GM18870 (cell line): ENCODE measurements around the gene TGFB2.

ENCODE experiments used
- ATAC-seq: cut with Tn5 transposase; IDR thresholded peaks from one replicate; pipeline ENCODE4 v1.9.1; 2021; ENCODE audit warnings: moderate library complexity; ENCODE audit not compliant: unreplicated experiment

TGFB2 gene

DNA sequence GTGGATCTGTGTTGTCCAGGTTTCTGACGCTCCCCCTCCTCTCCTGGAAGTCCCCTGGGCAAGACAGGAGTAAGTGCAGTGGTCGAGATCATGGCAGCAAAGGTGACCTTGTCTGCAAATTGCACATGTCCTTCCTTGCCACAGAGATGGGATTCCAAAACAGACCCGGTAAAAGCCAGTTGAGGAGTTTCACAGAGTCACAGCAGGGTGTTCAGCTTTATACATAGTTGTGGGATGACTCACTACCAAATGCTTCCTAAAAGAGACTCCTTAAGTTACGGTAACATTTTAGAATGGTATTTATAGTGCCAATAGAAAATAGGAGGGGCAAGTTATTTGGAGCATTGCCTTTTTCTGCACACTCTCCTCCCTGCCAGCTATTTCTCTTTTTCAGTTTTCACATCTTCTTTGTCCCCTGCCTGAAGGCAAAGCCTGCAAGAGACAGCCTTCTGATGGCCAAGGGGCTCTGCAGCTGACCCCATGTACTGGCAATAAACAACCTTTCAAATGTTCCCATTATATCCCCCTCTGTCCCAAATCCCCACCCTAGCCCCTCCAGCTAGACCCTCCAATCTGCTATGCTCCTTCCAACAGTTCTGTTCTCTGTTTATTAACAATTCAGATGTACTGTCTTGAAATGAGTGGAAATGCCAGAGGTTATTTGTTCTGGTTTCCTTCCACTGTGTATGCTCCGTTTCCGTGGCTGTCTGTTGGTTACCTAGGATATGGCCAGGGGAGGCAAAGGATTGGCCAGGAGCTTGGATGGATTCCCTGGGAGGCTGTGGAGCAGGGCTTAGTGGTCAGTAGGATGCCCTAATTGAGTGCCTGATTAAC is 115.0 kb downstream of the TGFB2 start:
- peak; percentile 67 for ATAC-seq

DNA sequence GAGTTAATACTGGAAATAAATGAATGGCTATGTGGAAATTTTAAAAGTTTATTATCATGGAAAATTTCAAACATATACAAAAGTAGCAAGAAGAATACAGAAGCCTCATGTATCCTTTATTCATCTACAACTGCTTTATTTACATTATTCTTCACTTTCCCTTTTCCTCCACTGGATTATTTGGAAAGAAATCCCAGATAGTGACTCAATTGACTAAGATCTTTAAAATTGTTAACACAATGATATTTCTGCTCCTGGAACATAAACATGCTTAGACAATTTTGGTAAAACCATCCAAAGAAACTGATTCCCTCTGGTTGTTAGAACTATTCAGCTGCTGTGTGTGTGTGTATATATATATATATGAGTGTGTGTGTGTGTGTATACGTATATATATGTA is 116.2 kb downstream of the TGFB2 start:
- no peak for ATAC-seq

DNA sequence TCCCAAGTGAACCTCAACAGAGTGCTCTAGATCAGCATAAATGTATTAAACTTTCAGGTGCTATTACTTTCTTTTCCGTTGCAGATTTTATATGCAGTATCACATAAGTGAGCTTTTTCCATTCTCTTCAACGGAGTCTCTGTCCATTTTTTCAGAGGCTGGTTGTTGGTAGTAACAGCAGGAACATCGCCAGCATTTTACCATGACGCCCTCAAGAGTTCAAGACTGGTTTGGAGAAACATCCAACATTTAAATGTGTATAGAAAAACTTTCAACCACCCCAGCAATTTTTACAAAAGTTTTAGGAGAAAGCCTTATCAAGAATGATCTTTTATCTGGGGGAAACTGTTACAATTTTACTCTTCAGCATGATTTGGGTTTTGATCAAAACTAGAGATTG is 117.0 kb downstream of the TGFB2 start:
- ATAC-seq = no peak

DNA sequence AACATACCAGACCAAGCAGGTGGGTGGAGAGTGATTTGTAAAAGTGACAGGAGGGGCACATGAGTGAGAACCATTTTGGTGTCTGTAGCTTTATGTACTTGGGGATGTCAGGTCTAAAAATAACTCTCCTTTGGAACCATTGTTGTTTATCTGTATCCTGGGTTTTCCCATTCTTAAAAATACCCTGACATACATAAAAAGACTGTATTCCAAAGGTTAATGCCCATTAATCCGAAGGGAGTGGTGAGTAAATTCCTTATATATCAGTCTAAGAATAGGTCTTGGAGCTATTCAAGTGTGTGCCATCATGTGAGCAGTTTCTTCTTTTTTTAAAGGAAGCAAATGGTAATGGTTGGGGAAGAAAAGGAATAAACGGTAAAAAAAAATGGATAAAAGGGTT is 117.5 kb downstream of the TGFB2 start:
- ATAC-seq = no peak

DNA sequence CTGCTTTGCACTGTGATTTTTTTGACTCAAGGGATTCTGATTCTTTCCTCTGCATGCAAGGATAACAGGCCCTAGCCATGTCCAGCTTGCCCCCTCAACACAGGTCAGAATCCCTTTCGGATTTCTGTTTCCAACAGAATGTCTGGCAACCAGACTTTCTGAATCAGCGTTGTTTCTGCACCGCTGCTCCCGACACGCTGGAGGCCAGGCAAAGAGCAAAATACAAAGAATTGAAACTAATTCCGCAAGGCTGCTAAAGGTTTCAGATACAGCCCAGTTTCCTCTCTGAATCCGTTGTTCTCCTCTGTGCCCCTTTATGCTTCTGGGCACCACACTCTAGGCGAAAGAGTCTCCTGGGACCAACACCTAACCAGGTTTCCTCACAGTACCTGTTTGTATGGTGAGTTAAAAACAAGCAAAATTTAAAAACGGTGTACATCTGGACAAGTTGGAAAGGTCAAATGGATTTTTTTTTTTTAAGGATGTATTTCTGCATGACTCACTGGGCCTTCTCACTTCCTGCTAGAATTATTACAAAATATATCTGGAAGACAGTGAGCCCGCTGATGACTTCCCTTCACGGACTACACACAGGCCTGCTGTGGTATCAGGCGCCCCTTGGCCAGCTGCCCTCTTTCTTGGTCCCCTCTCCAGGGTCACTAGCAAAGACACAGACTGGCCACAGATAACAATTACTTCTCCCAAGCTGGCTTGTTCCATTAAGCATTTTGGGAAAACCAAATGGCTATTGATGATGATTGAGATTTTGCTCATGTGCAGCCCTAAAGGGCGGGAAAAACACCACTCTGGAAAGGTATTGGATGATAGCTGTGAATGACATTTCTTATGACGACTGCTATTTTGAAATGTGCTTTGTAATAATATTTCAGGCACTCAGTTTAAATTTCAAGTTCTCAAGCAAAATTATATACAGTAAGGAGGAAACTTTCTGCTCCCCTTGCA is 118.3 kb downstream of the TGFB2 start:
- ATAC-seq = no peak

DNA sequence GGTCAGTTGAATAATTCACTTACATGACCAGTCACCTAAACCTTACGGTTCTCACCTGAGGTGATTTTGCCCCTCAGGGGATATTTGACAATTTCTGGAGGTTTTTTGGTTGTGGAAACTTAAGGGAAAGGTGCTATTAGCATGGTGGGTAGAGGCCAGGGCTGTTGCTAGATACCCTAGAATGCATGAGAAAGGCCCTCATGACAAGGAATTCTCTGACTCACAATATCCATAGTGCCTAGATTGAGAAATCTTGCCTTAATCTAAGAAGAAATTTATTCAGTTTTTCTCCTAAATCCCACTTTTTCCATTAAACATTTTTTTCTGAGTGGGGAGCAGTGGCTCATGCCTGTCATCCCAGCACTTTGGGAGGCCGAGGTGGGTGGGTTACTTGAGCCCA is 119.7 kb downstream of the TGFB2 start:
- no peak for ATAC-seq

DNA sequence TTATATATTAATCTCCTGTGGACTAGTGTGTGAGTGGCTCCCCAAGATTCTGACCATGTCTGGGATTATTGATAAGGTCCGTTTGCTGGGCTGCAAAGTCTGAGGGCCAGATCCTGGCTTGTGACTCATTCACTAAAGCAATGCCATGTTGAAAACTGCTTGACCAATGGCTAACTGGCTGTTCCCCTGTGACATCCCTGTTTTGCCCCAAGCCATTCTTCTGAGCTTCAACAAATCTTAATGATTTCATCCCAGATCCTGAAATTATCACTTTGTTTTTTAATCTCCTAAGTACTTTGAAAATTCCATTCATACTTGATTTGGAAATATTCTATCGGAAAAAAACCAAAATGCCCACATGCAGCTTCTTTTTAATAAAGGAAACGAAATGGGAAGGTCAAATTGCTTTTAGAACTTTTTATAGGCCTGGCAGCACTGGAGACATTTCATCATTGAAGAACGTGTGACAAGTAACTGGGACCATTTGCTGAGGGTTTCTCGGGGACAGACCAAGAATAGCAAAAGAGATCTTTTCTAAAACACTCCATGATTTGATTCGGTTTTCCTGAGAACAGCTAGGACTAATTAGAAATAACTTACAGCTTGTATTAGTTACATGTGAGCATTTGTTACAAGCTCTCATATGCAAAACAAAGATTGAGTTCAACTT is 121.3 kb downstream of the TGFB2 start:
- no peak for ATAC-seq

DNA sequence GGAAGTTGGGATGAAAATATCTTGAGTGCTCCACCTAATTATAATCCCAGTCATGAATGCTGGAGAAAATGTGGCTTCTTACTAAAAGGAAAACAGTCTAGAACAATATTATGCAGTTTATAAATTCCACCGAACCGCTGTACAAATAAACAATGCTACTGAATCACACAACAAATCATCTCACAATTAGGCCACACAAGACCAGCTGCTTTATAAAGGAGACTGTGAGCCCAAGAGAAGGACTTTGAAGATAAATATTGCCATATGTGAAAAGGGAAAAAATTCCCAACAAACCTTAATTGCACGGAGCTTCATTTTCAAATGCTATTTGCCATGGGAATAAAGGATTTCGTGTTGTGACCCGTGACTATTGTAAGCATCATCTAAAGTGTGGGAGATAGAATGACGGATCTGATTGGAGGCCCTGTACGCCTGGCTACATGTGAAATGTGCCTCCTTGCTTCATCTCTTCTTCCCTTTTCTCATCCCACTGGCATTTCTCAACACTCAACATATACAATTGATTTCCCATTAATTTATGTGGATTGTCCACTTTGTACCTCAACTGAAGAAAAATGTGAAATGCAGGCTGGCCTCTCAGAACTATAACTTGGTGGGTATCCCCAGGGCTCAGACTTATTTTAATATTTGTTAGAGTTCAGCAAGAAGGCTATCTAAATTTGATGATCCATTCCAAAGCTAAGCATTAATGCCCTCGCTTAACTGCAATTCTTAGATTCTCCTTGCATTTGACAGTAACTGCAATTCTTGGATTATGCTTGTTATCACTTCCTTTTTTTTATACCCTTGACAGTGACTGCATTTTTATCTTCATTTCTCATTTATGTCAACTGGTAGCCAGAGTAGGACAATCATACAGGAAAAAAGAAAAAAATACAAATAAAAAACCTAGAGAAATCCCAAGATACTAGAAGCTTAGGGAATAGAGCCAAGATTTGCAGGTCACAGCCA is 122.3 kb downstream of the TGFB2 start:
- ATAC-seq = no peak

DNA sequence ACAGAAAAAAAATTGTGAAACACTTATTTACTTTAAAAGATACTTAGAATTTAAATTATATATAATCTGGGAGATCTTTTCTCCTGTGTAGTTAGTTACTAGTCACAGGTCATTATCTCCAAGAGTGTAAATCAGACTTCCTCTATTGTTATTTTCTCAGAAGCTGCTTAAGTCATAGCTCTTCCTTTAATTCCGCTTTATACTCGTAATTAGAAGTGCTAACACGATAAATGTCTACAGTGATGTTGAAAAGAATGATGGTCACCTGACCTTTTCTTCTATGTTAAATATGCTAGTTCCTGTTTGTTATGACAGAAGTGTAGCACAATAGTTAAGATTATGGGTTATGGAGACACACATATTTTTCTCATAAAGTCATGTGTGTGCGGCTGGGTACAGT is 123.6 kb downstream of the TGFB2 start:
- no peak for ATAC-seq

DNA sequence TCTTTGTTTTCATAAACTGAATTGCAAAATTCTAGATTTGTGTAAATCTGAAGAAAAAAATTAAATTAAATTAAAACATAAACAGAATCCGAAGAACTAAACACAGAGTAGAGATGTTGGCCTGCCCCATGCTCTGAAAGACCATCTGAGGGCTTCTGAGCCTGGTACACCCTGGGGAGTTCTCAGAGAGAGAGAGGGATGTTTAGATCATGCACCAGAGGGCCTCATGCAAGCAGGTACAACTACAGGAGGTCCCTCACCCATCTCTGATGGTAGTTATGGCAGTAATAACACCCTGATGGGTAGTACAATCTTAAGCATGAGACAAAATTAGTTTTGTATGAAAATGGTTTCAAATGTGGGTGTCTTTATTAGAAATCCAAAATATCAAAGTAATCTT is 127.7 kb downstream of the TGFB2 start:
- no peak for ATAC-seq

DNA sequence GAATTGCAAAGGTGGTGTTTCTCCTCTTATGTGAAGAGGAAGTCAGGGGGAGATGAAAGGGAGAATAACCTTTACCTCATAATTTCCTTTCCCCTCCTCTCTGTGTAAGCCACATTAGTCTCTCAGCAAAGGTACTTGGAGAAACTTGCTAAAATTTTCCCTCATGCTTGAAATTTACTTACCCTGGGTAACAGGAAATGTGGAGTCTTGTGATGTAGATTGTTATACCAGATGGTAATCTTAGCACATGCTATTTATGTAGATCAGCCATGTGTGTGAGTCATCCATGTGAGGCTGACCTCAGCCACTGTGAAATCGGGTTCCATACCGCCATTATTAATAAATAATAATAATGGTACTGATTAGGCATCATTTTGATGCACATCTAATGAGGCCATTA is 128.4 kb downstream of the TGFB2 start:
- ATAC-seq = peak; percentile 51

DNA sequence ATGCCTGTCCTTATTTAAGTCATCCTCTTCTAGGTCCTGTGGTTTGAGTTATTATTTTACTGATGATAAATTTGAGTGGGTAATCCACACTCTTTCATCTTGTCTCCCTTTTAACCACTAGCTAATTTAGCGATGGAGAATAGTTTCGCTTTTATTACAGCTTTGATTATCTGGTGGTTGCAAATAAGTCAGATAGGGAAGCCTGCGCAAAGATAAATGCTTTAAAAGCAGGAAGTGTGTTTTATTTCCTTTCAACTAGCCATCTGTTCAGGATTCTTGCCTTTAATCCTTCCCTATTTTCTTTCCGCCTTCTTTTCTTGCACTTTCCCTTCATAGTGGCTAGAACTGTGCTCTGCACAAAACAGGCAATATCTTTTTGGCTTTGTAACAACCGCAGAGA is 129.0 kb downstream of the TGFB2 start:
- no peak for ATAC-seq

DNA sequence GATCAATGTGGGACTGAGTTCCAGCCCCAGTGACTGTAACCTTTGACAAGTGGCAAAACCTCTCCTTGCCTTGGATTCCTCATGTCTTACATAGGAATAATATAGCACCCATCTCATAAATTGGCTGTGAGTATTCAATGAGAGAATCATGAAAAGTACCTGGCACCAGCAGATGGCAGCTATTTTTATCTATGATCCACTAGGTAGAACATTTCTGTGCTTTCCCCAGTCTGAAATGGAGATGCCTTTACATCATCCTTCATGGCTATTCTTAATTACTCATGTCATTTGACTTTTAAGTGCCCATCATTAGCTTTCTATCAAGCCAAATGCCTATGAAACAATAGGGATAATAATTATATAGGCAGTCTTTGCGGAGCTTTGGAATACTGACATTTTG is 130.1 kb downstream of the TGFB2 start:
- no peak for ATAC-seq

DNA sequence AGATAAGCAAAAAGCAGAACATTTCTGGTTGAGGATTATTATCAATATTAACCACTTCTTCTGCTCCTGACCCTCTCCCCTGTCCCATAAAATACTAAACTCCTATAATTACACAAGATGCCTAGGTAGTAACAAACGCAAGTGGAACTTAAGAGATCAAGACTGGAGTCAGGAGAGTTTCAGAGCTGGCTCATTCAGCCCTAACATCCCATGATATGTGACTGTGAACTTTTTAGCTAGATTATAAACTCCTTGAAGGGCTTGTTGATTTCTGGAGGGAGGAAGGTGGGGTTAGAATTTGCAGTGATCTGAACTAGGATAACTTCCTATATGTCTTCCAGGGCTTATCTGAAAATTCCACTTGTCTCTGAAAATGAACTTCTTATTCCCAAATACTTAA is 130.6 kb downstream of the TGFB2 start:
- no peak for ATAC-seq

DNA sequence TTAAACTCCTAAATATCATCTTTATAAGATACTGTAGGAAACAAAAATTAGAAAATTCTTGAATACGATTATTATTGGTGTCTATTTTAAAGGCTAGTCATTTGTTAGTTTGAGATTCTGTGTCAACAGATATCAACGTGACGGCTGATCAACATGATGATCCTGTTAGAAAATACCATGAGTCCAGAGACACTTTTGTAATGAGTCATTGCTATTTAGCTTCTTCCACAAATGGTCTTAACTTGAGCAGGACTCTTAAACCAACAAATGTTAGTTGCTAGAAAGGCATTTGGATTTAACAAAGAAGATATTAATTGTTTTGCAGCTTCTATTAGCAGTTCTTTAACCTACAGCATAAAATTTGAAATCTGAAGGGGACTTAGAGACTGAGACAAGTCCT is 131.2 kb downstream of the TGFB2 start:
- no peak for ATAC-seq

DNA sequence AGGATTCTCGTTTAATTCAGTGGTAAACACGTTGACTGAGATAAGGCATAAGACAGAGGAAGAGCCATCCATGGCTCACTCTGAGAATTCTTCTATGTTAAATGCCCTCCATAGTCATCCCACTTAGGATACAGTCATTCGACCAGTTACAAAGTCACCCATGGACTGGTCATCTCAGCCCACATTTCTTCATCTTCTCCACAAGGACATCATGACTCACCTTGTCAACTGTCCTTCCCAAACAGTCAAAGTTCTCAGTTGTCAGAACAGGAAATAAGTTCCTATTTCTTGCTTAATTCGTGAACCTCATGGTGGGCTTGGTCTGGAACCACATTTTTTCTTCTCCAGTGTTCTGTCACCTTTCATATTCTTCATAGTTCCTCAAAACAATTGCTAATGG is 133.2 kb downstream of the TGFB2 start:
- ATAC-seq = no peak

DNA sequence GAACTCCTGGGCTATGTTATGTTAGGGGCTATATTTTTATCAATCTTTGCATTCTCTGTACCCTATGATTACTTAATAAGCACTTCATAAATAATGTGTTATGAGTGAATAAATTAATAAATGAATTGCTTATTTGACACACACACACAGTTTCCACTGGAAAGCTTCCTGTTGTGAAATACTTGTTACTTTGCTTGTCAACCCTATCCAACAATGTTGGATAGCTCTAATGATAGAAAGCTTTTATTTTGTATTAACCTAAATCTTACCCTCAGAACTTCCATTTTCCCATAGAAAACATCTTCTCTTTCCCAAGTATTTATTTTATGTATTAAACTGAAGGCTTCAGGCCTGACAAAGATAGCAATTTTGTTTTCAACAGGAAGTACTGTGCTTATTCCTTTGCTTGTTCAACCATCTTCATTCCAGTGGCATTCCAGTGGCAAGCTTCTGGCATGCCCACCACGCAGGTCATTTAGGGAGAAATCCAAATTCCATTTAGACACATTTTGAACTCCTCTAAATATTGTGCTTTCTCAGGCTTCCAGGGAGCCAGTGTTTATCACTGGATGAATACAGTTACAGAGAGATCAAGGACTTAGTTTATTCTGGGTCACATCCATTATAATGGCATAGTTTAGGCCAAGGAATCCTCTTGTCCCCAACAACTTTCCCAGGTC is 134.4 kb downstream of the TGFB2 start:
- no peak for ATAC-seq

DNA sequence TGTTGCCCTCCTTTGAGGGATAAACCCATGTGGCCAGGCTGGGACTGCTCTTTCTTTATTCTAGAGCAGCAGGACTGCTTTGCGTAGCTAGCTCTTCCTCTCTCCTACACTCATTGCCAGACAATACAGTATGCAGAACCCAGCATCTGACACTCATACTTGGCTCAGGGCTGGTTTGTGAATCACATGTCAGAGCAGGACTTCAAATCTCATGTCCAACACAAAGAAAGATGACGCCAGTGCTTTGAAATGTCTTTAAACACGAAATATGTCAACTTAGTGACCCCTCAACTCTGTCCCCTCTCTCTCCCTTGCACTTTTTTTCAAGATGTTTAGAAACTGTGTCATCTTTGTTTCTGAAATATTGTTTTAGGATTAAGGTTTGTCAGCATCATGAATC is 135.0 kb downstream of the TGFB2 start:
- no peak for ATAC-seq

DNA sequence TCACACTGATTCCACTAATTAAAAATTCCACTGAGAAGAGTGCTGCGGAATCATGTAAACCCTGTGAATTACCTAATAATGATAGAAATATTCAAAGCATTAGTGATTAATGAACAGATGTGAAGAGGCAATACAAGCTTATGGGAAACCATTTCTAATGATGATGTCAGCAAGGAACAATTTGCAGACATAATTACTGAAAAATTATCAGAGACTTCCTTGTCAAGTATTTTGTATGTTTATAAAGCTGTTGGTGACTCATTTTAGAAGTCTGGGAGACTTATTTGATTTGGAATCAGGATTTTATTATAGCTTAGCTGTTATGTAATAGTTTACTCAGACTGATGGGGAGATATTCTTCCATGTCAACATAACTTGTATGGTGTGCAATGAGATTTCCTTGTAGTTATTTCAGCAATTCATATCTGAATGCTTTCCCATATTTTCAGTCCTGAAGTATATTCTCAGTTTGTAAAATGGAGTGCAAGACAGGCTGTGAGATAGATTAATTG is 135.5 kb downstream of the TGFB2 start:
- no peak for ATAC-seq
